HepG2 (cell line): ENCODE results near the gene GLIS1. TPM values are rescaled to one million over a fixed set of nuclear protein-coding genes. Genes with fewer than 3 reads are reported as not detected.

Experiments used
- ATAC-seq: fragments of 200-7000 bp; cut with Tn5 transposase; 3 replicates; pipeline ENCODE4 v1.9.1; 2020; ENCODE audit warnings: mild to moderate bottlenecking, moderate library complexity
- BruUV-seq: library from RNA; stranded (reverse); fragments of 400-500 nt; replicated peaks from 2 replicates; lab custom pipeline; 2021; lab: Mats Ljungman, UMichigan
- CTCF ChIA-PET: fragments of 300-600 bp; formaldehyde crosslinking; extraction: SDS; loops from one replicate; lab custom pipeline; 2021; ENCODE audit warnings: low total read pairs, inconsistent platforms, low intra/inter-chr PET ratio; lab: Yijun Ruan, JAX
- POLR2A ChIA-PET: fragments of 350-600 bp; sonication (Branson Sonifier 250); formaldehyde crosslinking; loops from one replicate; lab custom pipeline; 2020; ENCODE audit warnings: antibody characterized with exemption, inconsistent platforms; lab: Yijun Ruan, JAX
- DNase-seq: peaks from one replicate; pipeline ENCODE4 v3.0.0-alpha.2; 2015; ENCODE audit warnings: low spot score
- FAIRE-seq: peaks from 3 replicates; lab custom pipeline; 2011; peaks lifted over from hg19 to GRCh38; lab: Jason Lieb, UNC
- H2AFZ ChIP-seq: one replicate; pipeline ENCODE4 v1.6.1; 2011; ENCODE audit warnings: low read length, inconsistent platforms
- H3K27ac ChIP-seq: fragments of 300-600 bp; 3 replicates; pipeline ENCODE4 v1.8.0; 2011; ENCODE audit warnings: mixed run types, mild to moderate bottlenecking, mixed read lengths, low read length, inconsistent platforms; ENCODE audit not compliant: insufficient read depth; ENCODE audit errors: extremely low read length
- H3K27me3 ChIP-seq, 2 experiments: fragments of 200-600 bp in 1 of 2; 2 replicates in 1 of 2; 3 replicates in 1 of 2; pipeline versions ENCODE4 v1.6.0 to v1.8.0; 2011; ENCODE audit warnings: low read length in 2 of 2, mild to moderate bottlenecking in 2 of 2, moderate library complexity in 2 of 2, inconsistent platforms in 1 of 2; ENCODE audit not compliant: insufficient read depth in 2 of 2, control insufficient read depth in 1 of 2
- H3K36me3 ChIP-seq, 2 experiments: fragments of 200-600 bp in 1 of 2; replicated peaks in 1 of 2; 2 replicates in 1 of 2; 3 replicates in 1 of 2; pipeline versions ENCODE4 v1.5.1 to v1.8.0; 2011; ENCODE audit warnings: low read length in 2 of 2, inconsistent platforms in 1 of 2; ENCODE audit not compliant: insufficient read depth in 2 of 2, control insufficient read depth in 1 of 2
- H3K4me1 ChIP-seq: 2 replicates; pipeline ENCODE4 v1.5.1; 2012; ENCODE audit warnings: low read length, inconsistent platforms; ENCODE audit not compliant: insufficient read depth
- H3K4me2 ChIP-seq: 2 replicates; pipeline ENCODE4 v1.6.0; 2011; ENCODE audit warnings: low read depth, low read length, inconsistent platforms
- H3K4me3 ChIP-seq, 3 experiments: fragments of 200-600 bp in 1 of 3; sonication (generic), shearing (Covaris generic) in 1 of 3; replicated peaks in 1 of 3; 2 replicates each; pipeline ENCODE4 v1.5.1; 2011 to 2016; ENCODE audit warnings: low read length in 3 of 3, inconsistent platforms in 2 of 3, low read depth in 2 of 3, mild to moderate bottlenecking in 2 of 3, control low read depth in 1 of 3, mixed read lengths in 1 of 3; ENCODE audit not compliant: insufficient read depth in 1 of 3
- H3K79me2 ChIP-seq: one replicate; pipeline ENCODE4 v1.6.1; 2011; ENCODE audit warnings: low read length, inconsistent platforms; ENCODE audit not compliant: insufficient read depth
- H3K9ac ChIP-seq: 2 replicates; pipeline ENCODE4 v1.6.0; 2011; ENCODE audit warnings: mild to moderate bottlenecking, low read depth, low read length, inconsistent platforms; ENCODE audit not compliant: insufficient read depth
- H3K9me3 ChIP-seq: 2 replicates; pipeline ENCODE4 v1.5.1; 2012; ENCODE audit warnings: mild to moderate bottlenecking, low read length
- H4K20me1 ChIP-seq: 2 replicates; pipeline ENCODE4 v1.6.0; 2011; ENCODE audit warnings: inconsistent platforms, mild to moderate bottlenecking, low read length, moderate library complexity; ENCODE audit not compliant: insufficient read depth
- CREB1 ChIP-seq, 2 experiments: fragments of 450-650 bp in 1 of 2; IDR thresholded peaks; 2 replicates each; pipeline ENCODE4 v1.6.1; 2016 to 2017; ENCODE audit warnings: control low read depth in 1 of 2, mild to moderate bottlenecking in 1 of 2, missing compliant biosample characterization in 1 of 2, missing genetic modification characterization in 1 of 2
- CREM ChIP-seq, 2 experiments: sonication (generic) in 1 of 2; formaldehyde crosslinking in 1 of 2; IDR thresholded peaks; 2 replicates each; pipeline versions ENCODE4 v1.4.0 to v1.6.1; 2016 to 2020; ENCODE audit warnings: antibody characterized with exemption in 1 of 2, mild to moderate bottlenecking in 1 of 2, missing genetic modification reagents in 1 of 2
- ETS1 ChIP-seq: sonication (generic); formaldehyde crosslinking; IDR thresholded peaks from 2 replicates; pipeline ENCODE4 v1.4.0; 2020; ENCODE audit warnings: missing genetic modification reagents
- NR2F6 ChIP-seq, 2 experiments: IDR thresholded peaks; 2 replicates each; pipeline ENCODE4 v1.6.1; 2016; ENCODE audit warnings: antibody characterized with exemption in 1 of 2, mild to moderate bottlenecking in 1 of 2
- PATZ1 ChIP-seq: sonication (generic); formaldehyde crosslinking; IDR thresholded peaks from 2 replicates; pipeline ENCODE4 v1.4.0; 2020; ENCODE audit warnings: missing genetic modification reagents
- SNAPC4 ChIP-seq: sonication (generic); formaldehyde crosslinking; IDR thresholded peaks from 2 replicates; pipeline ENCODE4 v1.4.0; 2020; ENCODE audit warnings: mild to moderate bottlenecking, missing genetic modification reagents
- ZBTB34 ChIP-seq: sonication (generic); formaldehyde crosslinking; IDR thresholded peaks from 2 replicates; pipeline ENCODE4 v1.8.0; 2022; ENCODE audit warnings: mild to moderate bottlenecking, missing genetic modification reagents
- ZMAT5 ChIP-seq: sonication (generic); formaldehyde crosslinking; IDR thresholded peaks from 2 replicates; pipeline ENCODE4 v1.5.0; 2020; ENCODE audit warnings: mild to moderate bottlenecking, low read depth, missing genetic modification reagents, borderline replicate concordance
- ZNF30 ChIP-seq: sonication (generic); formaldehyde crosslinking; IDR thresholded peaks from 2 replicates; pipeline ENCODE4 v1.5.0; 2020; ENCODE audit warnings: mild to moderate bottlenecking, missing genetic modification reagents
- ZNF598 ChIP-seq: sonication (generic); formaldehyde crosslinking; IDR thresholded peaks from 2 replicates; pipeline ENCODE4 v1.5.1; 2020; ENCODE audit warnings: mild to moderate bottlenecking, missing genetic modification reagents, borderline replicate concordance
- WGBS: methylation state at CpG from one replicate; pipeline ENCODE4 v1.1.6; 2017; ENCODE audit warnings: low lambda C conversion rate; 5-methylcytosine and 5-hydroxymethylcytosine counted together
- in situ Hi-C: cut with HindIII; loops from 2 replicates; pipeline ENCODE4 v1.10.0; 2017; ENCODE audit warnings: low pct_unique_long_range_greater_than_20kb; ENCODE audit not compliant: extremely low pct_ligation_motif_present
- intact Hi-C: fragments of 100-400 bp; cut with micrococcal nuclease; formaldehyde crosslinking; loops from one replicate; pipeline ENCODE4 v1.10.0; 2022; ENCODE audit not compliant: unreplicated experiment
- polyA plus RNA-seq, 8 experiments: library from polyadenylated mRNA; depleted of rRNA in 3 of 8; stranded (reverse) in 7 of 8; unstranded in 1 of 8; fragments of >200 nt; fragmentation: Illumina TruSeq in 4 of 8; extraction: Trizol in 4 of 8; gene quantifications; 2 replicates each; pipeline versions ENCODE4 v1.2.1 to v1.2.3, GENCODE V29; 2011 to 2016; ENCODE audit warnings: low read depth in 4 of 8, missing spikeins in 1 of 8, mixed read lengths in 1 of 8; ENCODE audit not compliant: insufficient read depth in 1 of 8
- total RNA-seq, 5 experiments: library from RNA; depleted of rRNA; stranded (reverse); fragments of >200 nt; fragmentation: Illumina TruSeq; extraction: Trizol; gene quantifications; 2 replicates each; pipeline ENCODE4 v1.2.3, GENCODE V29; 2016; ENCODE audit warnings: low read depth in 1 of 5

The GLIS1 gene
- total and polyA plus RNA-seq, 2 of the 13 experiments (the other 11 are each of a cell fraction or from before 2014, with no cell fraction given) = 0.03 TPM; not detected in 1

- Histone ChIP-seq H3K27me3 (peaks cover 0 to 33% of the 10 kb centered on the region in 2 experiments; a peak in 2 of 5 replicates), H2AFZ (no peak overlapping the region), H3K4me2 (no peak overlapping the region), H3K36me3 (no peaks in the 10 kb centered on the region), H3K4me1 (peaks cover 5% of the 10 kb centered on the region; the same call in 1 of the 2 replicates), H3K4me3 (no peak overlapping the region), H3K79me2 (no peaks in the 10 kb centered on the region), H4K20me1 (no peaks in the 10 kb centered on the region), H3K9me3 (no peaks in the 10 kb centered on the region), H3K27ac (no peak overlapping the region), H3K9ac (no peak overlapping the region)
- 5% methylated on average over 3 of the region's 8 CpGs for WGBS
- in situ Hi-C loops = no loop called here
- BruUV-seq = no TSS peak
- POLR2A ChIA-PET = no interaction called here
- FAIRE-seq = no peak
- no peak for ATAC-seq
- intact Hi-C loops = no loop called here
- no peak for DNase-seq
- CTCF ChIA-PET = no interaction called here
- no peak for TF ChIP-seq ETS1 (CRISPR knock-in tag)
- no peak for TF ChIP-seq SNAPC4
- TF ChIP-seq ZMAT5 (CRISPR knock-in tag) = no peak
- no peak for TF ChIP-seq CREB1 (IDR thresholded peaks at IDR 0.05)
- TF ChIP-seq CREB1 (CRISPR knock-in tag; IDR thresholded peaks at IDR 0.05) = no peak
- TF ChIP-seq ZNF598 = no peak
- TF ChIP-seq CREM (IDR thresholded peaks at IDR 0.05) = no peak
- no peak for TF ChIP-seq CREM (CRISPR knock-in tag; IDR thresholded peaks at IDR 0.05)
- no peak for TF ChIP-seq PATZ1
- TF ChIP-seq NR2F6 (IDR thresholded peaks at IDR 0.05) = no peak
- no peak for TF ChIP-seq NR2F6 (CRISPR knock-in tag; IDR thresholded peaks at IDR 0.05)
- no peak for TF ChIP-seq ZBTB34 (CRISPR knock-in tag)
- TF ChIP-seq ZNF30 (CRISPR knock-in tag) = no peak
These were observed 28.4 kb downstream of the GLIS1 start for GRCh38 chr1:53710584-53710983.
